Dendritic cell treated with granulocyte-macrophage colony-stimulating factor and Interleukin-4, amounts not matched to agents 40 ng/mL and 50 ng/mL, for 4 days (primary cell): ENCODE measurements around the gene CCDC88B.
A peak's percentile ranks its signal among the peaks of the same experiment; 100 is the strongest.
"Not testable (repeated sequence)": the region's sequence is repeated elsewhere in the genome, so short reads cannot be mapped to it uniquely, and the experiment has no call there.

Experiments
- H3K27ac Mint-ChIP-seq: one replicate; pipeline ENCODE4 v1.8.0; 2022; ENCODE audit warnings: mild to moderate bottlenecking, mixed read lengths
- H3K27me3 Mint-ChIP-seq: one replicate; pipeline ENCODE4 v1.8.0; 2022; ENCODE audit warnings: mild to moderate bottlenecking, mixed read lengths
- H3K36me3 Mint-ChIP-seq: one replicate; pipeline ENCODE4 v1.8.0; 2022; ENCODE audit warnings: low read depth, mixed read lengths
- H3K4me1 Mint-ChIP-seq: one replicate; pipeline ENCODE4 v1.8.0; 2022; ENCODE audit warnings: low read depth, mixed read lengths
- H3K4me3 Mint-ChIP-seq: one replicate; pipeline ENCODE4 v1.8.0; 2022; ENCODE audit warnings: mild to moderate bottlenecking, moderate library complexity, mixed read lengths
- H3K9me3 Mint-ChIP-seq: one replicate; pipeline ENCODE4 v1.8.0; 2022; ENCODE audit warnings: mixed read lengths
- intact Hi-C: fragments of 100-400 bp; cut with micrococcal nuclease; formaldehyde crosslinking; loops from one replicate; pipeline ENCODE4 v1.15.0; 2022

Gene CCDC88B

DNA sequence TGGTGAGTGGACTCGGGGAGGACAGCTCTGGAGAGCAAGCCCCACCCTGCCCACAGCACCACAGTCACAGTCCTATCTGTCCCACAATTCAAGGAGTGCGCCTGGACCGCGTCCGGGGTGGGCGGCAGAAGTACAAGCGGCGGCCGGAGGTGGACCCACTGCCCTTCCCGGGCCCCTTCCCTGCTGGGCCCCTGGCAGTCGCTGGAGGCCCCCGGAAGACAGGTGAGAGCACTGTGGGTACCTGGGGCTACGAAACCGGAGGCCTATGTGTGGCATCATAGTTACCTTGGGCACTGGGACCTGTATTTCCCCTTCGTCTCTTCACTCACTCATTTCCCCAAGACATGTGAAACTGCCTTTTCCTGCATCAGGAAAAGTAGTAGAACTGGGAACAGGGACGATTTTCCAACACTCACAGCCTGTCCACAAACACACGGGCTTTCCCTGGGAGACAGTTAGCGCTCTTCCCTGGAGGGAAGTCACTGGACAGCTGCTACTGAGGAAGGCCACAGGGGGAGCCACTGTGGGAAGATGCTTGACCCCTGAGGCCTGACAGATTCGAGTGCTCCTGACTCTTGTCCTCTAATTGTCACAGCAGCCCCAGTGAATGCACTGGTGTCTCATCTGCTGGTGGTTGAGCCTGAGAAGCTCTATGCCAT lies 25.7 kb upstream of the CCDC88B start:
- peaks cover 94% of the 10 kb centered on the region for H3K36me3 Mint-ChIP-seq
- no peak overlapping the region for H3K27ac Mint-ChIP-seq
- H3K4me3 Mint-ChIP-seq: no peak overlapping the region
- H3K4me1 Mint-ChIP-seq: peaks cover 64% of the 10 kb centered on the region
- no peaks in the 10 kb centered on the region for H3K27me3 Mint-ChIP-seq
- intact Hi-C loops: no loop called here
- H3K9me3 Mint-ChIP-seq: no peaks in the 10 kb centered on the region

GRCh38 chr11:64314805-64315561 lies 25.0 kb upstream of the CCDC88B start:
- no peaks in the 10 kb centered on the region for H3K9me3 Mint-ChIP-seq
- H3K36me3 Mint-ChIP-seq: peaks cover 92% of the 10 kb centered on the region
- H3K4me1 Mint-ChIP-seq: peaks cover 71% of the 10 kb centered on the region
- H3K27me3 Mint-ChIP-seq: no peaks in the 10 kb centered on the region
- no peak overlapping the region for H3K4me3 Mint-ChIP-seq
- intact Hi-C loops: no loop called here
- H3K27ac Mint-ChIP-seq: no peak overlapping the region

DNA sequence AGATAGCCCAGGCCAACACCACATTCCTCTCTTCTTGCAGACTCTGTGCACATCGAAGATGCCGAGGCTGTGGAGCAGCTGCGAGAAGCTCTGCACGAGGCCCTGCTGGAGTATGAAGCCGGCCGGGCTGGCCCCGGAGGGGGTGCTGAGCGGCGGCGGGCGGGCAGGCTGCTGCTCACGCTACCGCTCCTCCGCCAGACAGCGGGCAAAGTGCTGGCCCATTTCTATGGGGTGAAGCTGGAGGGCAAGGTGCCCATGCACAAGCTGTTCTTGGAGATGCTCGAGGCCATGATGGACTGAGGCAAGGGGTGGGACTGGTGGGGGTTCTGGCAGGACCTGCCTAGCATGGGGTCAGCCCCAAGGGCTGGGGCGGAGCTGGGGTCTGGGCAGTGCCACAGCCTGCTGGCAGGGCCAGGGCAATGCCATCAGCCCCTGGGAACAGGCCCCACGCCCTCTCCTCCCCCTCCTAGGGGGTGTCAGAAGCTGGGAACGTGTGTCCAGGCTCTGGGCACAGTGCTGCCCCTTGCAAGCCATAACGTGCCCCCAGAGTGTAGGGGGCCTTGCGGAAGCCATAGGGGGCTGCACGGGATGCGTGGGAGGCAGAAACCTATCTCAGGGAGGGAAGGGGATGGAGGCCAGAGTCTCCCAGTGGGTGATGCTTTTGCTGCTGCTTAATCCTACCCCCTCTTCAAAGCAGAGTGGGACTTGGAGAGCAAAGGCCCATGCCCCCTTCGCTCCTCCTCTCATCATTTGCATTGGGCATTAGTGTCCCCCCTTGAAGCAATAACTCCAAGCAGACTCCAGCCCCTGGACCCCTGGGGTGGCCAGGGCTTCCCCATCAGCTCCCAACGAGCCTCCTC lies 24.1 kb upstream of the CCDC88B start:
- H3K27me3 Mint-ChIP-seq, intact Hi-C loops, H3K9me3 Mint-ChIP-seq: not testable (repeated sequence)
- H3K4me1 Mint-ChIP-seq: peaks cover 77% of the 10 kb centered on the region
- peak overlapping the region; percentile 96 for H3K27ac Mint-ChIP-seq
- peak overlapping the region; percentile 80 for H3K4me3 Mint-ChIP-seq
- peaks cover 92% of the 10 kb centered on the region for H3K36me3 Mint-ChIP-seq

- H3K36me3 Mint-ChIP-seq: peaks cover 92% of the 10 kb centered on the region
Measured at GRCh38 chr11:64316672-64317324, 23.2 kb upstream of the CCDC88B start.

GRCh38 chr11:64317325-64317960 lies 22.6 kb upstream of the CCDC88B start, which contains the start of gene TRMT112:
TRMT112 (minus strand) TSS chr11:64317559; CDS start chr11:64317526, 33 bp downstream.
- intact Hi-C loops: loop anchor here (1.0 kb wide), 1 partner anchor 12 kb away; the partner anchor contains the start of gene ESRRA
- peak within 1 kb of the TSS; percentile 96 for H3K27ac Mint-ChIP-seq
- no peaks in the 10 kb centered on the region for H3K9me3 Mint-ChIP-seq
- H3K4me1 Mint-ChIP-seq: peaks cover 70% of the 10 kb centered on the region
- H3K4me3 Mint-ChIP-seq: peak within 1 kb of the TSS; percentile 80
- peaks cover 92% of the 10 kb centered on the region for H3K36me3 Mint-ChIP-seq
- no peaks in the 10 kb centered on the region for H3K27me3 Mint-ChIP-seq

More at GRCh38 chr11:64316672-64317324, 23.2 kb upstream of the CCDC88B start:
- peaks cover 74% of the 10 kb centered on the region for H3K4me1 Mint-ChIP-seq
- peak overlapping the region; percentile 80 for H3K4me3 Mint-ChIP-seq
- H3K27ac Mint-ChIP-seq: peak overlapping the region; percentile 96
- H3K9me3 Mint-ChIP-seq: no peaks in the 10 kb centered on the region
- H3K27me3 Mint-ChIP-seq: no peaks in the 10 kb centered on the region
- intact Hi-C loops: loop anchor here (1.0 kb wide), 1 partner anchor 11 kb away; the partner anchor contains the start of gene ESRRA

DNA sequence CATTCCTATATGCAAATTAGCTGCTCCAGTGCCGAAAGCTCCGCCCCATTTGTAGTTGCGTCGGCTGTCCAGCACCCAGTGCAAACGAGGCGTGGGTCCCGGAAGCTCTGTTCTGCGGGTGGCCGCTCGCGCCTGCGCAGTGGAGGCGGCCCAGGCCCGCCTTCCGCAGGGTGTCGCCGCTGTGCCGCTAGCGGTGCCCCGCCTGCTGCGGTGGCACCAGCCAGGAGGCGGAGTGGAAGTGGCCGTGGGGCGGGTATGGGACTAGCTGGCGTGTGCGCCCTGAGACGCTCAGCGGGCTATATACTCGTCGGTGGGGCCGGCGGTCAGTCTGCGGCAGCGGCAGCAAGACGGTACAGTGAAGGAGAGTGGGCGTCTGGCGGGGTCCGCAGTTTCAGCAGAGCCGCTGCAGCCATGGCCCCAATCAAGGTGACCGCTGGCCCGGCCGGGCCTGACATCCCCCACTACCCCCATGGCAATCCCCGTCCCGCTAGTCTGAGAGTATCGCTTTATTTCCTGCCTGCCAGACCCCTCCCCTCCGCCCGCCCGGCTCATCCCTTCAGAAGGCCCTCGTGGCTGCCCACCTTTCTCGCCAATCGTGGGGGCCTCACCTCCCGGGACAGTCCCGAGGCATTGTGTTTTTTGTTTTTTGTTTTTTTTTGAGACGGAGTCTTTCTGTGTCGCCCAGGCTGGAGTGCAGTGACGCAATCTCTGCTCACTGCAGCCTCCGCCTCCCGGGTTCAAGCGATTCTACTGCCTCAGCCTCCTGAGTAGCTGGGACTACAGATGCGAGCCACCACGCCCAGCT lies 21.8 kb upstream of the CCDC88B start, which contains the start of gene PRDX5:
TSS of gene PRDX5 (plus strand) at position 161 of the 805 bp plus-strand sequence. CDS start at position 256, 95 bp downstream.
- peak within 1 kb of the TSS; percentile 96 for H3K27ac Mint-ChIP-seq
- intact Hi-C loops: loop anchor here (1.0 kb wide), 1 partner anchor 13 kb away; the partner anchor contains the start of gene ESRRA
- H3K36me3 Mint-ChIP-seq: peaks cover 92% of the 10 kb centered on the region
- peaks cover 62% of the 10 kb centered on the region for H3K4me1 Mint-ChIP-seq
- H3K4me3 Mint-ChIP-seq: peak within 1 kb of the TSS; percentile 80
- no peaks in the 10 kb centered on the region for H3K9me3 Mint-ChIP-seq
- no peaks in the 10 kb centered on the region for H3K27me3 Mint-ChIP-seq

- intact Hi-C loops: no loop called here
- peak overlapping the region; percentile 96 for H3K27ac Mint-ChIP-seq
- H3K36me3 Mint-ChIP-seq: peaks cover 86% of the 10 kb centered on the region
- no peaks in the 10 kb centered on the region for H3K27me3 Mint-ChIP-seq
- peaks cover 53% of the 10 kb centered on the region for H3K4me1 Mint-ChIP-seq
- H3K4me3 Mint-ChIP-seq: peak overlapping the region; percentile 80
- no peaks in the 10 kb centered on the region for H3K9me3 Mint-ChIP-seq
Measured at GRCh38 chr11:64318766-64319761, 20.9 kb upstream of the CCDC88B start.

GRCh38 chr11:64320556-64320955 lies 19.4 kb upstream of the CCDC88B start:
- Mint-ChIP-seq H3K4me1 (peaks cover 39% of the 10 kb centered on the region), H3K4me3 (no peak overlapping the region), H3K27me3 (no peaks in the 10 kb centered on the region), H3K27ac (no peak overlapping the region), H3K9me3 (no peaks in the 10 kb centered on the region), H3K36me3 (peaks cover 71% of the 10 kb centered on the region)
- intact Hi-C loops: no loop called here

DNA sequence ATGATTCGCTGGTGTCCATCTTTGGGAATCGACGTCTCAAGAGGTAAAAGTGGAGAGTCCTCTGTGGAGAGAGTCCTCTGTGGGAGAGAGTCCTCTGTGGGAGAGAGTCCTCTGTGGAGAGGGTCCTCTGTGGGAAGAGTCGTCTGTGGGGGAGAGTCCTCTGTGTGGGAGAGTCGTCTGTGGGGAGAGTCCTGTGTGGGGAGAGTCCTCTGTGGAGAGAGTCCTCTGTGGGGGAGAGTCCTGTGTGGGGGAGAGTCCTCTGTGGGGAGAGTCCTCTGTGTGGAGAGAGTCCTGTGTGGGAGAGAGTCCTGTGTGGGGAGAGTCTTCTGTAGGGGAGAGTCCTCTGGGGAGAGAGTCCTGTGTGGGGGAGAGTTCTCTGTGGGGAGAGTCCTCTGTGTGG lies 19.0 kb upstream of the CCDC88B start:
- Mint-ChIP-seq H3K27ac (no peak overlapping the region), H3K4me3 (no peak overlapping the region), H3K27me3 (no peaks in the 10 kb centered on the region), H3K4me1 (peaks cover 37% of the 10 kb centered on the region), H3K36me3 (peaks cover 66% of the 10 kb centered on the region), H3K9me3 (no peaks in the 10 kb centered on the region)
- intact Hi-C loops: no loop called here

- no peak overlapping the region for H3K4me3 Mint-ChIP-seq
- intact Hi-C loops: no loop called here
- H3K4me1 Mint-ChIP-seq: peaks cover 32% of the 10 kb centered on the region
- no peak overlapping the region for H3K27ac Mint-ChIP-seq
- no peaks in the 10 kb centered on the region for H3K27me3 Mint-ChIP-seq
- peaks cover 61% of the 10 kb centered on the region for H3K36me3 Mint-ChIP-seq
- no peaks in the 10 kb centered on the region for H3K9me3 Mint-ChIP-seq
Measured at GRCh38 chr11:64321533-64321932, 18.5 kb upstream of the CCDC88B start.

DNA sequence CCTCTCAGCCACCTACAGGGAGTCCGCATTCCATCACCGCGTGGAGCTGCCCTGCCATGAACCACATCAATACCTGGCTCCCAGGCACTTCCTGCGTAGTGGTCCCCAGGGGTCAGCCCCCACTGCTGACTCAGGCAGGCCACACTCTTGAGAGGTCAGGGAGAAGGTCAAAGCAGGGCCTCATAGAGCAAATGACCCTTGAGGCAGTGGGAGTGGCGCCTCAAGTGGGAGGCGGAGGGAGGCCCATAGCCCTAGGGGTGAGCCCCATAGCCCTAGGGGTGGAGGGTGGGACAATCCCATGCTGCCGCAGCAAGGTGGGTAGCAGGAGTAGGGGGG lies 17.1 kb upstream of the CCDC88B start:
- Mint-ChIP-seq H3K27me3 (peaks cover 2% of the 10 kb centered on the region), H3K4me3 (no peak overlapping the region), H3K36me3 (peaks cover 51% of the 10 kb centered on the region), H3K27ac (no peak overlapping the region), H3K9me3 (peaks cover 8% of the 10 kb centered on the region), H3K4me1 (peaks cover 29% of the 10 kb centered on the region)
- intact Hi-C loops: no loop called here
